ENCODE results near the gene RAVER1. TPM values are rescaled to one million over a fixed set of nuclear protein-coding genes. Genes with fewer than 3 reads are reported as not detected.

RAVER1 gene
- total and polyA plus RNA-seq, 2 of the 13 experiments (the other 11 are each of a cell fraction or from before 2014, with no cell fraction given): 3.6 to 7.9 TPM

- TF ChIP-seq HMGXB3 (CRISPR knock-in tag; IDR thresholded peaks at IDR 0.05; ENCODE audit: borderline replicate concordance) (0 out of 2 replicates have a peak, but pooled peaks have one; percentile 13), JDP2 (CRISPR knock-in tag; IDR thresholded peaks at IDR 0.05; ENCODE audit: borderline replicate concordance) (no peak), NAIF1 (CRISPR knock-in tag; IDR thresholded peaks at IDR 0.05; ENCODE audit: borderline replicate concordance) (peak; percentile 18; the same call in 1 of the 2 replicates), MTF1 (CRISPR knock-in tag; IDR thresholded peaks at IDR 0.05) (no peak), ATF7 (IDR thresholded peaks at IDR 0.05) (no peak), ATF7 (CRISPR knock-in tag; IDR thresholded peaks at IDR 0.05) (no peak), ZBTB8A (CRISPR knock-in tag; IDR thresholded peaks at IDR 0.05; ENCODE audit: borderline replicate concordance, low read depth) (no peak), DMAP1 (CRISPR knock-in tag; IDR thresholded peaks at IDR 0.05) (no peak; the same call in 1 of the 2 replicates), CEBPG (CRISPR knock-in tag; IDR thresholded peaks at IDR 0.05) (0 out of 2 replicates have a peak, but pooled peaks have one; percentile 13), DR1 (CRISPR knock-in tag; IDR thresholded peaks at IDR 0.05) (no peak), EED (CRISPR knock-in tag; IDR thresholded peaks at IDR 0.05) (peak; percentile 7; the same call in 1 of the 2 replicates), ZEB1 (IDR thresholded peaks at IDR 0.05; ENCODE audit: insufficient replicate concordance, low read depth) (no peak), ZNF460 (CRISPR knock-in tag; IDR thresholded peaks at IDR 0.05; ENCODE audit: borderline replicate concordance) (no peak), ZBTB14 (CRISPR knock-in tag; IDR thresholded peaks at IDR 0.05) (no peak), RBM22 (optimal IDR thresholded peaks at IDR 0.05; ENCODE audit: low read length) (peak; percentile 42), NCOA1 (CRISPR knock-in tag; IDR thresholded peaks at IDR 0.05) (0 out of 2 replicates have a peak, but pooled peaks have one; percentile 26), ZNF580 (CRISPR knock-in tag; IDR thresholded peaks at IDR 0.05; ENCODE audit: borderline replicate concordance, low read depth) (0 out of 2 replicates have a peak, but pooled peaks have one; percentile 23), ZNF674 (CRISPR knock-in tag; IDR thresholded peaks at IDR 0.05; ENCODE audit: low read depth) (no peak)
- TF ChIP-seq, protein P1, sequence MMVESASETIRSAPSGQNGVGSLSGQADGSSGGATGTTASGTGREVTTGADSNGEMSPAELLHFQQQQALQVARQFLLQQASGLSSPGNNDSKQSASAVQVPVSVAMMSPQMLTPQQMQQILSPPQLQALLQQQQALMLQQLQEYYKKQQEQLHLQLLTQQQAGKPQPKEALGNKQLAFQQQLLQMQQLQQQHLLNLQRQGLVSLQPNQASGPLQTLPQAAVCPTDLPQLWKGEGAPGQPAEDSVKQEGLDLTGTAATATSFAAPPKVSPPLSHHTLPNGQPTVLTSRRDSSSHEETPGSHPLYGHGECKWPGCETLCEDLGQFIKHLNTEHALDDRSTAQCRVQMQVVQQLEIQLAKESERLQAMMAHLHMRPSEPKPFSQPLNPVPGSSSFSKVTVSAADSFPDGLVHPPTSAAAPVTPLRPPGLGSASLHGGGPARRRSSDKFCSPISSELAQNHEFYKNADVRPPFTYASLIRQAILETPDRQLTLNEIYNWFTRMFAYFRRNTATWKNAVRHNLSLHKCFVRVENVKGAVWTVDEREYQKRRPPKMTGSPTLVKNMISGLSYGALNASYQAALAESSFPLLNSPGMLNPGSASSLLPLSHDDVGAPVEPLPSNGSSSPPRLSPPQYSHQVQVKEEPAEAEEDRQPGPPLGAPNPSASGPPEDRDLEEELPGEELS (CRISPR knock-in tag; IDR thresholded peaks at IDR 0.05): no peak
These were observed 968 bp downstream of the RAVER1 start (continued) for GRCh38 chr19:10332158-10332964.

All from HepG2 (cell line).